Panc1 (cell line): Measurements from ENCODE around the gene CACNA1D. TPM values are rescaled to one million over a fixed set of nuclear protein-coding genes. Genes with fewer than 3 reads are reported as not detected.

Experiments used
- ATAC-seq: fragments of 200-7000 bp; cut with Tn5 transposase; 2 replicates; pipeline ENCODE4 v1.9.1; 2020; ENCODE audit warnings: mild to moderate bottlenecking, moderate library complexity
- BruUV-seq: library from RNA; stranded (reverse); fragments of 400-500 nt; replicated peaks from 2 replicates; lab custom pipeline; 2021; lab: Mats Ljungman, UMichigan
- CTCF ChIA-PET: fragments of 300-600 bp; sonication (Branson Sonifier 250); formaldehyde crosslinking; loops from one replicate; lab custom pipeline; 2022; ENCODE audit warnings: antibody characterized with exemption; lab: Charles Lee
- POLR2A ChIA-PET: fragments of 300-600 bp; sonication (Branson Sonifier 250); formaldehyde crosslinking; loops from one replicate; lab custom pipeline; 2022; ENCODE audit warnings: antibody characterized with exemption; lab: Charles Lee
- DNase-seq: peaks from one replicate; pipeline ENCODE4 v3.0.0-alpha.2; 2010; ENCODE audit warnings: low read depth, low spot score
- H3K27ac ChIP-seq: 2 replicates; pipeline ENCODE4 v1.5.1; 2011; ENCODE audit warnings: mild to moderate bottlenecking, low read length, inconsistent platforms
- H3K27me3 ChIP-seq: fragments of 200-500 bp; sonication (Bioruptor generic); 2 replicates; pipeline ENCODE4 v1.6.0; 2014; ENCODE audit warnings: low read length, inconsistent platforms; ENCODE audit not compliant: control insufficient read depth, insufficient read depth
- H3K36me3 ChIP-seq: fragments of 200-500 bp; sonication (Bioruptor generic); 2 replicates; pipeline ENCODE4 v1.5.1; 2014; ENCODE audit warnings: inconsistent platforms, mild to moderate bottlenecking, low read length, moderate library complexity; ENCODE audit not compliant: control insufficient read depth, insufficient read depth
- H3K4me1 ChIP-seq: 2 replicates; pipeline ENCODE4 v1.5.1; 2011; ENCODE audit warnings: inconsistent platforms, mild to moderate bottlenecking, low read length, moderate library complexity; ENCODE audit not compliant: control insufficient read depth, insufficient read depth
- H3K4me3 ChIP-seq, 2 experiments: 2 replicates each; pipeline ENCODE4 v1.5.1; 2011 to 2012; ENCODE audit warnings: low read depth in 2 of 2, low read length in 2 of 2, mild to moderate bottlenecking in 2 of 2, inconsistent platforms in 1 of 2, moderate library complexity in 1 of 2
- H3K9me3 ChIP-seq: fragments of 200-500 bp; sonication (Bioruptor generic); 2 replicates; pipeline ENCODE4 v1.5.1; 2014; ENCODE audit warnings: low read depth, mild to moderate bottlenecking, inconsistent platforms, low read length, moderate library complexity; ENCODE audit not compliant: control insufficient read depth, insufficient read depth
- CTCF ChIP-seq: fragments of 450-650 bp; IDR thresholded peaks from 2 replicates; pipeline ENCODE4 v1.5.1; 2017; ENCODE audit warnings: mild to moderate bottlenecking
- POLR2AphosphoS5 ChIP-seq: IDR thresholded peaks from 2 replicates; pipeline ENCODE4 v1.6.1; 2012; ENCODE audit warnings: mild to moderate bottlenecking, low read depth, low read length, moderate library complexity
- SIN3A ChIP-seq: IDR thresholded peaks from 2 replicates; pipeline ENCODE4 v1.6.1; 2012; ENCODE audit warnings: low read depth, mild to moderate bottlenecking, low read length, moderate library complexity, borderline replicate concordance; ENCODE audit not compliant: insufficient read depth
- TCF7L2 ChIP-seq: IDR thresholded peaks from 2 replicates; pipeline ENCODE4 v1.6.1; 2011; ENCODE audit warnings: mild to moderate bottlenecking, low read depth, low read length, inconsistent platforms
- in situ Hi-C: cut with HindIII; loops from 2 replicates; pipeline ENCODE4 v1.10.0; 2016; ENCODE audit warnings: low sequenced_read_pairs, low pct_unique_long_range_greater_than_20kb
- intact Hi-C: fragments of 100-400 bp; cut with micrococcal nuclease; formaldehyde crosslinking; loops from one replicate; pipeline ENCODE4 v1.10.0; 2022; ENCODE audit not compliant: unreplicated experiment
- total RNA-seq: library from RNA; stranded (reverse); gene quantifications from one replicate; pipeline ENCODE4 v1.2.1, GENCODE V29; 2021; ENCODE audit not compliant: unreplicated experiment
- TF ChIP-seq, protein P1 (sequence below), 2 experiments: IDR thresholded peaks; 2 replicates each; pipeline ENCODE4 v1.6.1; 2011 to 2012; ENCODE audit warnings: low read depth in 2 of 2, control low read depth in 1 of 2, low read length in 1 of 2, mild to moderate bottlenecking in 1 of 2, moderate library complexity in 1 of 2; ENCODE audit not compliant: insufficient read depth in 1 of 2

The CACNA1D gene
- total RNA-seq, 1 experiment from 2014 or later, result 23.0 TPM

DNA sequence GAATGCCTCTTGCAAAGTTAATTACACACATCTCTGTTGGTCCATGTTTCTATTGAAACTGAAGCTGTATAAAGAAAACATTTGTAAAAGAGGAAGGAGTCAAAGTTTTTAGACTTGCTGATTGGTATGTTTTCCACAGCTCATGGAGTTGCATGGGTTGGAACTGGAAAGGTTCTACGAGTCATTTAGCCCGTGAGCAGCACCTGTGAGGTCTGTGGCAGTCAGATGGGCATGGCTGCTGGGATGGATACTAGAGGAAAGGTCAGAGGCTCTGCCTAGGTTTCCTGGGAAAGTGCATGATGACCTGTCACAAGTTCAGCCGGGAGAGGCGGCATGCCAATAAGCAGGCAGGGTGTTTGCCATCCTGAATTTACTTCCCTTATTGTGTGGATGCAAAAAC lies 155.4 kb downstream of the CACNA1D start:
- in situ Hi-C loops (no loop called here), intact Hi-C loops (no loop called here)
- POLR2A ChIA-PET, result no interaction called here
- Histone ChIP-seq H3K4me1 (no peaks in the 10 kb centered on the region), H3K4me3 (no peak overlapping the region), H3K27me3 (no peaks in the 10 kb centered on the region), H3K9me3 (no peaks in the 10 kb centered on the region), H3K27ac (no peak overlapping the region), H3K36me3 (no peaks in the 10 kb centered on the region)
- ATAC-seq (no peak), DNase-seq (no peak)
- CTCF ChIA-PET, result no interaction called here
- no TSS peak for BruUV-seq
- TF ChIP-seq, protein P1, sequence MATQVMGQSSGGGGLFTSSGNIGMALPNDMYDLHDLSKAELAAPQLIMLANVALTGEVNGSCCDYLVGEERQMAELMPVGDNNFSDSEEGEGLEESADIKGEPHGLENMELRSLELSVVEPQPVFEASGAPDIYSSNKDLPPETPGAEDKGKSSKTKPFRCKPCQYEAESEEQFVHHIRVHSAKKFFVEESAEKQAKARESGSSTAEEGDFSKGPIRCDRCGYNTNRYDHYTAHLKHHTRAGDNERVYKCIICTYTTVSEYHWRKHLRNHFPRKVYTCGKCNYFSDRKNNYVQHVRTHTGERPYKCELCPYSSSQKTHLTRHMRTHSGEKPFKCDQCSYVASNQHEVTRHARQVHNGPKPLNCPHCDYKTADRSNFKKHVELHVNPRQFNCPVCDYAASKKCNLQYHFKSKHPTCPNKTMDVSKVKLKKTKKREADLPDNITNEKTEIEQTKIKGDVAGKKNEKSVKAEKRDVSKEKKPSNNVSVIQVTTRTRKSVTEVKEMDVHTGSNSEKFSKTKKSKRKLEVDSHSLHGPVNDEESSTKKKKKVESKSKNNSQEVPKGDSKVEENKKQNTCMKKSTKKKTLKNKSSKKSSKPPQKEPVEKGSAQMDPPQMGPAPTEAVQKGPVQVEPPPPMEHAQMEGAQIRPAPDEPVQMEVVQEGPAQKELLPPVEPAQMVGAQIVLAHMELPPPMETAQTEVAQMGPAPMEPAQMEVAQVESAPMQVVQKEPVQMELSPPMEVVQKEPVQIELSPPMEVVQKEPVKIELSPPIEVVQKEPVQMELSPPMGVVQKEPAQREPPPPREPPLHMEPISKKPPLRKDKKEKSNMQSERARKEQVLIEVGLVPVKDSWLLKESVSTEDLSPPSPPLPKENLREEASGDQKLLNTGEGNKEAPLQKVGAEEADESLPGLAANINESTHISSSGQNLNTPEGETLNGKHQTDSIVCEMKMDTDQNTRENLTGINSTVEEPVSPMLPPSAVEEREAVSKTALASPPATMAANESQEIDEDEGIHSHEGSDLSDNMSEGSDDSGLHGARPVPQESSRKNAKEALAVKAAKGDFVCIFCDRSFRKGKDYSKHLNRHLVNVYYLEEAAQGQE (IDR thresholded peaks at IDR 0.05; ENCODE audit: insufficient read depth in 1 of 2, low read depth in 2 of 2, low read length in 1 of 2), result no peak

GRCh38 chr3:53650424-53650823 lies 156.0 kb downstream of the CACNA1D start:
- ChIA-PET CTCF (no interaction called here), POLR2A (no interaction called here)
- intact Hi-C loops (no loop called here), in situ Hi-C loops (no loop called here)
- H3K4me3 ChIP-seq, result no peak overlapping the region
- H3K9me3 ChIP-seq, result no peaks in the 10 kb centered on the region
- no peak for DNase-seq
- no peaks in the 10 kb centered on the region for H3K4me1 ChIP-seq
- no peak for TF ChIP-seq TCF7L2
- TF ChIP-seq CTCF, result no peak
- TF ChIP-seq, protein P1 (IDR thresholded peaks at IDR 0.05; ENCODE audit: insufficient read depth in 1 of 2, low read depth in 2 of 2, low read length in 1 of 2), result no peak
- no peak for TF ChIP-seq POLR2AphosphoS5
- TF ChIP-seq SIN3A, result no peak
- H3K27ac ChIP-seq, result no peak overlapping the region
- H3K27me3 ChIP-seq, result no peaks in the 10 kb centered on the region
- no peaks in the 10 kb centered on the region for H3K36me3 ChIP-seq
- BruUV-seq, result no TSS peak
- no peak for ATAC-seq
